ENCODE data around the gene CD82. TPM values are rescaled to one million over a fixed set of nuclear protein-coding genes. Genes with fewer than 3 reads are reported as not detected.

CD82 gene
- total and polyA plus RNA-seq, 2 of the 8 experiments (the other 6 are each of a cell fraction or from before 2014, with no cell fraction given) = 7.9 to 10.3 TPM

- no peak overlapping the region for H4K5ac ChIP-seq (ENCODE audit: insufficient read length, low read depth, low read length)
Measured at GRCh38 chr11:44605068-44605708, 39.7 kb downstream of the CD82 start.

More at GRCh38 chr11:44605068-44605708, 39.7 kb downstream of the CD82 start:
- Histone ChIP-seq H3K4me2 (ENCODE audit: insufficient read depth in 1 of 2, low read depth in 2 of 2, low read length in 2 of 2) (no peak overlapping the region), H3K79me2 (ENCODE audit: control insufficient read depth in 1 of 2, insufficient read depth in 2 of 2, low read length in 2 of 2) (no peaks in the 10 kb centered on the region), H3K27me3 (replicated peaks in 1 of 4; ENCODE audit: control insufficient read depth in 3 of 4, extremely low read depth in 1 of 4, insufficient read depth in 3 of 4, low read length in 3 of 4) (no peaks in the 10 kb centered on the region), H2BK20ac (ENCODE audit: low read length) (no peak overlapping the region), H3K79me1 (ENCODE audit: low read depth, low read length) (no peaks in the 10 kb centered on the region), H2BK15ac (ENCODE audit: low read length) (no peak overlapping the region), H2BK5ac (ENCODE audit: low read depth, low read length) (no peak overlapping the region), H3K9me3 (ENCODE audit: insufficient read depth in 2 of 2, low read depth in 1 of 2, low read length in 1 of 2) (no peaks in the 10 kb centered on the region), H2AK5ac (ENCODE audit: low read depth, low read length) (no peak overlapping the region), H2AFZ (ENCODE audit: low read length) (no peak overlapping the region), H3K4me1 (replicated peaks in 1 of 4; ENCODE audit: control insufficient read depth in 3 of 4, insufficient read depth in 4 of 4, low read length in 3 of 4) (peaks cover 0 to 11% (median 2%) of the 10 kb centered on the region in 4 experiments; a peak in 4 of 7 replicates), H3K23ac (ENCODE audit: insufficient read length) (no peak overlapping the region), H3K36me3 (ENCODE audit: control insufficient read depth in 2 of 4, insufficient read depth in 4 of 4, low read length in 3 of 4) (no peaks in the 10 kb centered on the region), H2BK12ac (ENCODE audit: low read depth, low read length) (no peak overlapping the region), H3K18ac (ENCODE audit: extremely low read depth, low read length) (no peak overlapping the region), H3K4me3 (ENCODE audit: extremely low read depth in 1 of 4, insufficient read depth in 2 of 4, low read depth in 3 of 4, low read length in 4 of 4) (no peak overlapping the region), H3K4ac (replicated peaks; ENCODE audit: insufficient read length, low read depth, low read length) (no peak overlapping the region), H3K27ac (ENCODE audit: low read depth, low read length) (no peak overlapping the region), H3K23me2 (ENCODE audit: low read depth, low read length) (no peaks in the 10 kb centered on the region), H4K8ac (ENCODE audit: extremely low read depth, insufficient read depth, low read length) (no peak overlapping the region), H4K20me1 (replicated peaks in 1 of 2; ENCODE audit: control insufficient read depth in 1 of 2, insufficient read depth in 2 of 2, low read length in 2 of 2) (no peaks in the 10 kb centered on the region), H2BK120ac (replicated peaks; ENCODE audit: low read depth, low read length) (no peak overlapping the region), H3K9ac (replicated peaks in 1 of 4; ENCODE audit: extremely low read depth in 1 of 4, low read depth in 3 of 4, low read length in 3 of 4) (no peak overlapping the region), H3K14ac (ENCODE audit: insufficient read length) (no peak overlapping the region), H4K91ac (replicated peaks; ENCODE audit: insufficient read length, low read length) (no peak overlapping the region), H3K56ac (replicated peaks; ENCODE audit: insufficient read length, low read depth, low read length) (no peak overlapping the region)
- ChIA-PET CTCF (ENCODE audit: partially characterized antibody) (interaction anchor here (0.6 to 5.5 kb wide), 9 partner anchors 9 to 319 kb away, joined by 3 to 34 read pairs (median 4); no protein-coding TSS in a partner anchor), POLR2A (ENCODE audit: partially characterized antibody) (interaction anchor here (1.7 kb wide), 1 partner anchor 48 kb away, joined by 3 read pairs; no protein-coding TSS in a partner anchor)
- no peak for TF ChIP-seq SIRT6 (IDR thresholded peaks at IDR 0.05; ENCODE audit: low read length)
- TF ChIP-seq ATF2 (IDR thresholded peaks at IDR 0.05; ENCODE audit: low read length) = no peak
- no peak for TF ChIP-seq YY1 (IDR thresholded peaks at IDR 0.05; ENCODE audit: low read depth, low read length)
- TF ChIP-seq POLR2A (IDR thresholded peaks at IDR 0.05; ENCODE audit: control extremely low read depth in 1 of 2, low read depth in 2 of 2, low read length in 2 of 2) = no peak
- TF ChIP-seq TAF7 (optimal IDR thresholded peaks at IDR 0.05; ENCODE audit: borderline replicate concordance, low read depth, low read length) = no peak
- no peak for TF ChIP-seq E2F6 (IDR thresholded peaks at IDR 0.05)
- TF ChIP-seq CREB1 (IDR thresholded peaks at IDR 0.05) = no peak
- no peak for TF ChIP-seq RNF2 (IDR thresholded peaks at IDR 0.05; ENCODE audit: borderline replicate concordance, low read depth, low read length, missing control alignments, poor library complexity, severe bottlenecking)
- TF ChIP-seq GTF2F1 (IDR thresholded peaks at IDR 0.05; ENCODE audit: borderline replicate concordance, low read depth, low read length) = no peak
- DNase-seq (ENCODE audit: low read depth in 1 of 2, low spot score in 2 of 2) (no peak), FAIRE-seq (no peak)
- 93% methylated on average over 20 of the region's 25 CpGs; no CpG with 5 or more reads in 1 of the 2 experiments for WGBS, 2 experiments (ENCODE audit: extremely low coverage in 1 of 2, insufficient coverage in 1 of 2, insufficient read length in 1 of 2, insufficient replicate concordance in 2 of 2, low coverage in 1 of 2, low lambda C conversion rate in 2 of 2, missing lambda C conversion rate in 1 of 2)
